WI38 (cell line): Measurements from ENCODE around the gene ATG9B.
A peak's percentile ranks its signal among the peaks of the same experiment; 100 is the strongest.

ENCODE experiments used
- H3K4me3 ChIP-seq: 2 replicates; pipeline ENCODE4 v1.5.1; 2011; ENCODE audit warnings: low read depth, mild to moderate bottlenecking, control low read depth, low read length
- CTCF ChIP-seq: IDR thresholded peaks from 2 replicates; pipeline ENCODE4 v1.5.1; 2012; ENCODE audit warnings: low read depth, mild to moderate bottlenecking, control low read depth, low read length

ATG9B gene

GRCh38 chr7:150986099-150986512 is 38.2 kb downstream of the ATG9B start:
- H3K4me3 ChIP-seq = no peak overlapping the region
- TF ChIP-seq CTCF = peak; percentile 82

GRCh38 chr7:150983893-150984368 is 40.4 kb downstream of the ATG9B start:
- no peak overlapping the region for H3K4me3 ChIP-seq
- no peak for TF ChIP-seq CTCF

GRCh38 chr7:150982351-150982750 is 41.9 kb downstream of the ATG9B start:
- H3K4me3 ChIP-seq = no peak overlapping the region
- no peak for TF ChIP-seq CTCF

- no peak overlapping the region for H3K4me3 ChIP-seq
- no peak for TF ChIP-seq CTCF
Measured at GRCh38 chr7:150981644-150982043, 42.6 kb downstream of the ATG9B start.

GRCh38 chr7:150980663-150981062 is 43.6 kb downstream of the ATG9B start:
- TF ChIP-seq CTCF = no peak
- H3K4me3 ChIP-seq = no peak overlapping the region

GRCh38 chr7:150979713-150980390 is 44.4 kb downstream of the ATG9B start:
- no peak overlapping the region for H3K4me3 ChIP-seq
- TF ChIP-seq CTCF = no peak

GRCh38 chr7:150978126-150978789 is 46.0 kb downstream of the ATG9B start, which contains the start of gene KCNH2:
TSS of gene KCNH2 (minus strand) at chr7:150978321. CDS start at chr7:150977913, 408 bp downstream.
- TF ChIP-seq CTCF = no peak
- H3K4me3 ChIP-seq = no peak within 1 kb of the TSS
